ENCODE data around the gene RIMBP2. TPM values are rescaled to one million over a fixed set of nuclear protein-coding genes. Genes with fewer than 3 reads are reported as not detected.

Gene RIMBP2
- total and polyA plus RNA-seq, 2 donors (not counting 1 experiment from before 2014, with no cell fraction given) = 0.17 TPM; not detected in 1

DNA sequence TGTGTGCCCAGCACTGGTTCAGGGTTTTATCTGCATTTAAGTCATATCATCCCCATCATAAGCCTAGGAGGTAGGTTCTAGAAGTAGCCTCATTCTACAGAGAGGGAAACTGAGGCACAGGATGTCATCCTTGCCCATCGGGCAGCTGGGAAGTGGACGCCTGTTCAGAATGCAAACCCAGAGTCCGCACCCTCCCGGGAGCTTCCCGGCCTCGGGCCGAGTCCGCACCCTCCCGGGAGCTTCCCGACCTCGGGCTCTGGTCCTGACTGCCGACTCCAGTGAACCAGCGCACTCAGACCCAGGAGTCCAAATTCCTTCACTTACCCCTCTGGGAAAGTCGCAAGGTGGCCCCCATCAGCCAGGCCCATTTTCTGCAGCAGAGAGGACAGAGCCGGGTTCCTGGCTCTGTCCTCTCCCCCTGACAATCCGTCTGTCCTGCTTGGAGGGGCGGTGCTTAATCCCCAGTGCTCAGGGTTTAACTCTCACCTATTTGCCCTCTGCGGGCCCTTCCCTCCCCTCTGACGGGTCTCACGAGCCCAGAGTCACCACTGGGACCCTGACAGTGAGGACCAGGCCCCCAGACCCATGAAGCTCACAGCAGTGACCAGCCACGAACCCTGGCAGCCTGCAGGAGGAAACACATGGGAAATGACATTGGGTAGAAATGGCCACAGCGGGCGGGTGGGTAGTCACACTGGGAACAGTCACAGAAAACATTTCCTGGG lies 236.5 kb downstream of the RIMBP2 start:
- Histone ChIP-seq H4K20me1 (ENCODE audit: control insufficient read depth, extremely low read depth, insufficient read depth, low read length) (no peaks in the 10 kb centered on the region), H3K79me2 (ENCODE audit: control insufficient read depth, insufficient read depth, low read length) (no peaks in the 10 kb centered on the region), H3K9me3 (ENCODE audit: control insufficient read depth, insufficient read depth, low read depth, low read length) (no peaks in the 10 kb centered on the region), H3K27me3 (ENCODE audit: control insufficient read depth, insufficient read depth, low read length) (no peaks in the 10 kb centered on the region), H3K4me1 (ENCODE audit: control insufficient read depth, extremely low read depth, insufficient read depth, low read length) (no peaks in the 10 kb centered on the region), H3K9ac (ENCODE audit: insufficient read depth, low read length) (no peak overlapping the region), H2AFZ (ENCODE audit: low read length) (no peak overlapping the region), H3K4me2 (ENCODE audit: extremely low read depth, insufficient read depth, low read length) (no peak overlapping the region), H3K4me3 (replicated peaks in 1 of 4; ENCODE audit: control extremely low read depth in 1 of 4, insufficient read depth in 1 of 4, low read depth in 3 of 4, low read length in 4 of 4) (no peak overlapping the region), H3K36me3 (ENCODE audit: control insufficient read depth, insufficient read depth, low read length) (no peaks in the 10 kb centered on the region), H3K27ac (ENCODE audit: insufficient read depth, low read length) (no peak overlapping the region)
- no peak for DNase-seq (ENCODE audit: low read depth in 2 of 2)
- TF ChIP-seq, protein P1, sequence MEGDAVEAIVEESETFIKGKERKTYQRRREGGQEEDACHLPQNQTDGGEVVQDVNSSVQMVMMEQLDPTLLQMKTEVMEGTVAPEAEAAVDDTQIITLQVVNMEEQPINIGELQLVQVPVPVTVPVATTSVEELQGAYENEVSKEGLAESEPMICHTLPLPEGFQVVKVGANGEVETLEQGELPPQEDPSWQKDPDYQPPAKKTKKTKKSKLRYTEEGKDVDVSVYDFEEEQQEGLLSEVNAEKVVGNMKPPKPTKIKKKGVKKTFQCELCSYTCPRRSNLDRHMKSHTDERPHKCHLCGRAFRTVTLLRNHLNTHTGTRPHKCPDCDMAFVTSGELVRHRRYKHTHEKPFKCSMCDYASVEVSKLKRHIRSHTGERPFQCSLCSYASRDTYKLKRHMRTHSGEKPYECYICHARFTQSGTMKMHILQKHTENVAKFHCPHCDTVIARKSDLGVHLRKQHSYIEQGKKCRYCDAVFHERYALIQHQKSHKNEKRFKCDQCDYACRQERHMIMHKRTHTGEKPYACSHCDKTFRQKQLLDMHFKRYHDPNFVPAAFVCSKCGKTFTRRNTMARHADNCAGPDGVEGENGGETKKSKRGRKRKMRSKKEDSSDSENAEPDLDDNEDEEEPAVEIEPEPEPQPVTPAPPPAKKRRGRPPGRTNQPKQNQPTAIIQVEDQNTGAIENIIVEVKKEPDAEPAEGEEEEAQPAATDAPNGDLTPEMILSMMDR (conservative IDR thresholded peaks at IDR 0.05 in 1 of 2, IDR thresholded peaks at IDR 0.05 in 1 of 2; ENCODE audit: low read depth in 1 of 2, low read length in 2 of 2) = no peak
- TF ChIP-seq EZH2 (IDR thresholded peaks at IDR 0.05; ENCODE audit: low read length, missing control alignments) = no peak

DNA sequence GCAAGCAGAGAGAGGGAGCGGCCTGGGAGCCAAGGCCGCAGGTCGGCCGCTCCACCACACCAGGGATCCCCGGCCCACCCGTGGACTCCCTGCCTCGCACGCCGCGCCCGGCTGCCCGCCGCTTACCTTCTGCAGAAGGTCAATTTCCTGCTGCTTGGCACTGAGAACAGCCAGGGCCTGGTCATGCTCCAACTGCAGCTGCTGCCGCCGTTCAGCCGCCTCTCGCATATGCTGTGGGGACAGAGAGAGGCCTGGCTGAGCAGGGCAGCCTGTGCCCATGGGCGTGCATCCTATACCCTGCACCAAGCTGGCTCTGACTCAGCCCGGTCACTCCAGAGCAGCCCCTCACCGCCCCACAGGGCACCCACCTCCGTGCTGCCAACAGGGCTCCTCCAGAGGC lies 237.3 kb downstream of the RIMBP2 start:
- TF ChIP-seq, protein P1 (conservative IDR thresholded peaks at IDR 0.05 in 1 of 2, IDR thresholded peaks at IDR 0.05 in 1 of 2; ENCODE audit: low read depth in 1 of 2, low read length in 2 of 2) = no peak
- Histone ChIP-seq H3K4me2 (ENCODE audit: extremely low read depth, insufficient read depth, low read length) (no peak overlapping the region), H3K9ac (ENCODE audit: insufficient read depth, low read length) (no peak overlapping the region), H3K79me2 (ENCODE audit: control insufficient read depth, insufficient read depth, low read length) (no peaks in the 10 kb centered on the region), H3K4me3 (replicated peaks in 1 of 4; ENCODE audit: control extremely low read depth in 1 of 4, insufficient read depth in 1 of 4, low read depth in 3 of 4, low read length in 4 of 4) (no peak overlapping the region), H3K27ac (ENCODE audit: insufficient read depth, low read length) (no peak overlapping the region), H3K27me3 (ENCODE audit: control insufficient read depth, insufficient read depth, low read length) (no peaks in the 10 kb centered on the region), H3K36me3 (ENCODE audit: control insufficient read depth, insufficient read depth, low read length) (no peaks in the 10 kb centered on the region), H2AFZ (ENCODE audit: low read length) (no peak overlapping the region), H3K4me1 (ENCODE audit: control insufficient read depth, extremely low read depth, insufficient read depth, low read length) (no peaks in the 10 kb centered on the region), H4K20me1 (ENCODE audit: control insufficient read depth, extremely low read depth, insufficient read depth, low read length) (no peaks in the 10 kb centered on the region), H3K9me3 (ENCODE audit: control insufficient read depth, insufficient read depth, low read depth, low read length) (no peaks in the 10 kb centered on the region)
- no peak for DNase-seq (ENCODE audit: low read depth in 2 of 2)

DNA sequence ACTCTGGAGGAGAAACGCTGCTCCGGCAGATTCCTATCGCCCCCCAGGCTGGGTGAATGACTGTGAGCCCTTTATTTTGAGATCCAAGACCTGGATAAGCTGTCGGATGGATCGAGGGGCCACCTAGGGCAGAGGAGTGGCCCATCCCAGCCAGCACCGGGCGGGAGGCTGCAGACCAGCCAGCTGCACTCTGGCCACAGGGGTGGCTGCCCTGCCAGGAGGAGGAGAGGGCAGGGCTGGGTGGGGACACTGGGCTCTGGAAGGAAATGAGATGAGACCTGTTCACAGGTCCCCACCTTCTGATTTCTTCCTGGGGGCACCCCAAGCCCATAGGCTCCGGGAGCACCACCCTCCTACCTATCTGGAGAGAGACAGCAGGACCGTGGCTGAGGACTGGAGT lies 238.4 kb downstream of the RIMBP2 start:
- Histone ChIP-seq H3K27me3 (ENCODE audit: control insufficient read depth, insufficient read depth, low read length) (no peaks in the 10 kb centered on the region), H3K9me3 (ENCODE audit: control insufficient read depth, insufficient read depth, low read depth, low read length) (no peaks in the 10 kb centered on the region), H3K4me1 (ENCODE audit: control insufficient read depth, extremely low read depth, insufficient read depth, low read length) (no peaks in the 10 kb centered on the region), H4K20me1 (ENCODE audit: control insufficient read depth, extremely low read depth, insufficient read depth, low read length) (no peaks in the 10 kb centered on the region), H3K27ac (ENCODE audit: insufficient read depth, low read length) (no peak overlapping the region), H3K36me3 (ENCODE audit: control insufficient read depth, insufficient read depth, low read length) (no peaks in the 10 kb centered on the region), H3K4me3 (replicated peaks in 1 of 4; ENCODE audit: control extremely low read depth in 1 of 4, insufficient read depth in 1 of 4, low read depth in 3 of 4, low read length in 4 of 4) (no peak overlapping the region), H3K9ac (ENCODE audit: insufficient read depth, low read length) (no peak overlapping the region), H3K79me2 (ENCODE audit: control insufficient read depth, insufficient read depth, low read length) (no peaks in the 10 kb centered on the region), H3K4me2 (ENCODE audit: extremely low read depth, insufficient read depth, low read length) (no peak overlapping the region), H2AFZ (ENCODE audit: low read length) (no peak overlapping the region)
- no peak for DNase-seq (ENCODE audit: low read depth in 2 of 2)
- TF ChIP-seq EZH2 (IDR thresholded peaks at IDR 0.05; ENCODE audit: low read length, missing control alignments) = no peak
- TF ChIP-seq, protein P1 (conservative IDR thresholded peaks at IDR 0.05 in 1 of 2, IDR thresholded peaks at IDR 0.05 in 1 of 2; ENCODE audit: low read depth in 1 of 2, low read length in 2 of 2) = no peak

All from fibroblast of lung (primary cell).